ENCODE data around the gene KRT25.
A peak's percentile ranks its signal among the peaks of the same experiment; 100 is the strongest.

KRT25 gene

GRCh38 chr17:40796846-40797245 is 41.7 kb upstream of the KRT25 start:
- H3K4me3 ChIP-seq (ENCODE audit: low read depth, low read length) = no peak overlapping the region
- H3K27ac ChIP-seq = no peak overlapping the region
- no peaks in the 10 kb centered on the region for H3K27me3 ChIP-seq (ENCODE audit: control insufficient read depth, insufficient read depth, low read length)
- H3K9me3 ChIP-seq (ENCODE audit: control insufficient read depth, low read length) = no peaks in the 10 kb centered on the region
- H3K79me2 ChIP-seq = no peaks in the 10 kb centered on the region
- H3K36me3 ChIP-seq (ENCODE audit: control insufficient read depth, insufficient read depth, low read length) = no peaks in the 10 kb centered on the region
- no peak overlapping the region for H3K4me2 ChIP-seq (ENCODE audit: low read length)
- no peaks in the 10 kb centered on the region for H3K4me1 ChIP-seq
- H3K9ac ChIP-seq = no peak overlapping the region
- TF ChIP-seq CTCF (IDR thresholded peaks at IDR 0.05) = no peak
- H2AFZ ChIP-seq = no peak overlapping the region

GRCh38 chr17:40795019-40795667 is 40.0 kb upstream of the KRT25 start:
- Histone ChIP-seq H3K27me3 (ENCODE audit: control insufficient read depth, insufficient read depth, low read length) (no peaks in the 10 kb centered on the region), H2AFZ (no peak overlapping the region), H3K4me1 (no peaks in the 10 kb centered on the region), H3K4me3 (ENCODE audit: low read depth, low read length) (no peak overlapping the region), H3K27ac (no peak overlapping the region), H3K79me2 (no peaks in the 10 kb centered on the region), H3K9me3 (ENCODE audit: control insufficient read depth, low read length) (no peaks in the 10 kb centered on the region), H3K36me3 (ENCODE audit: control insufficient read depth, insufficient read depth, low read length) (no peaks in the 10 kb centered on the region), H3K4me2 (ENCODE audit: low read length) (no peak overlapping the region), H3K9ac (no peak overlapping the region)
- no peak for TF ChIP-seq CTCF (IDR thresholded peaks at IDR 0.05)

- no peak overlapping the region for H3K9ac ChIP-seq
- no peak overlapping the region for H3K27ac ChIP-seq
- no peak overlapping the region for H2AFZ ChIP-seq
- H3K4me3 ChIP-seq (ENCODE audit: low read depth, low read length) = no peak overlapping the region
- no peak overlapping the region for H3K4me2 ChIP-seq (ENCODE audit: low read length)
- no peaks in the 10 kb centered on the region for H3K4me1 ChIP-seq
- TF ChIP-seq CTCF (IDR thresholded peaks at IDR 0.05) = no peak
- H3K27me3 ChIP-seq (ENCODE audit: control insufficient read depth, insufficient read depth, low read length) = no peaks in the 10 kb centered on the region
- no peaks in the 10 kb centered on the region for H3K79me2 ChIP-seq
- H3K36me3 ChIP-seq (ENCODE audit: control insufficient read depth, insufficient read depth, low read length) = no peaks in the 10 kb centered on the region
- no peaks in the 10 kb centered on the region for H3K9me3 ChIP-seq (ENCODE audit: control insufficient read depth, low read length)
These were observed 39.3 kb upstream of the KRT25 start for GRCh38 chr17:40794466-40794865.

GRCh38 chr17:40793832-40794231 is 38.7 kb upstream of the KRT25 start:
- H3K4me1 ChIP-seq = no peaks in the 10 kb centered on the region
- H3K9me3 ChIP-seq (ENCODE audit: control insufficient read depth, low read length) = no peaks in the 10 kb centered on the region
- H3K4me3 ChIP-seq (ENCODE audit: low read depth, low read length) = no peak overlapping the region
- H3K27me3 ChIP-seq (ENCODE audit: control insufficient read depth, insufficient read depth, low read length) = no peaks in the 10 kb centered on the region
- no peak overlapping the region for H3K4me2 ChIP-seq (ENCODE audit: low read length)
- no peak overlapping the region for H3K27ac ChIP-seq
- TF ChIP-seq CTCF (IDR thresholded peaks at IDR 0.05) = no peak
- no peak overlapping the region for H3K9ac ChIP-seq
- H2AFZ ChIP-seq = no peak overlapping the region
- no peaks in the 10 kb centered on the region for H3K36me3 ChIP-seq (ENCODE audit: control insufficient read depth, insufficient read depth, low read length)
- no peaks in the 10 kb centered on the region for H3K79me2 ChIP-seq

GRCh38 chr17:40791787-40792436 is 36.8 kb upstream of the KRT25 start:
- peak; percentile 75 for TF ChIP-seq CTCF (IDR thresholded peaks at IDR 0.05)
- no peaks in the 10 kb centered on the region for H3K9me3 ChIP-seq (ENCODE audit: control insufficient read depth, low read length)
- no peak overlapping the region for H3K27ac ChIP-seq
- H3K27me3 ChIP-seq (ENCODE audit: control insufficient read depth, insufficient read depth, low read length) = no peaks in the 10 kb centered on the region
- H3K36me3 ChIP-seq (ENCODE audit: control insufficient read depth, insufficient read depth, low read length) = no peaks in the 10 kb centered on the region
- no peak overlapping the region for H3K4me3 ChIP-seq (ENCODE audit: low read depth, low read length)
- H3K79me2 ChIP-seq = no peaks in the 10 kb centered on the region
- H3K9ac ChIP-seq = no peak overlapping the region
- no peak overlapping the region for H3K4me2 ChIP-seq (ENCODE audit: low read length)
- peak overlapping the region; percentile 21 for H2AFZ ChIP-seq
- no peaks in the 10 kb centered on the region for H3K4me1 ChIP-seq

Data from parathyroid adenoma (tissue), 2 donors.